ENCODE measurements around the gene TAF15.

TAF15 gene

GRCh38 chr17:35808962-35809854 is at the start of gene TAF15:
TAF15 (plus strand) TSS chr17:35809484; CDS start chr17:35809570, 86 bp downstream.
- peak; percentile 97 for DNase-seq

- DNase-seq = no peak
Measured at GRCh38 chr17:35760587-35760986, 48.7 kb upstream of the TAF15 start, which contains the start of gene C17orf50. C17orf50 (plus strand) TSS chr17:35760887; CDS start chr17:35760942, 55 bp downstream.

- no peak for DNase-seq
Measured at GRCh38 chr17:35761601-35762000, 47.7 kb upstream of the TAF15 start.

- no peak for DNase-seq
Measured at GRCh38 chr17:35763767-35764122, 45.5 kb upstream of the TAF15 start.

DNA sequence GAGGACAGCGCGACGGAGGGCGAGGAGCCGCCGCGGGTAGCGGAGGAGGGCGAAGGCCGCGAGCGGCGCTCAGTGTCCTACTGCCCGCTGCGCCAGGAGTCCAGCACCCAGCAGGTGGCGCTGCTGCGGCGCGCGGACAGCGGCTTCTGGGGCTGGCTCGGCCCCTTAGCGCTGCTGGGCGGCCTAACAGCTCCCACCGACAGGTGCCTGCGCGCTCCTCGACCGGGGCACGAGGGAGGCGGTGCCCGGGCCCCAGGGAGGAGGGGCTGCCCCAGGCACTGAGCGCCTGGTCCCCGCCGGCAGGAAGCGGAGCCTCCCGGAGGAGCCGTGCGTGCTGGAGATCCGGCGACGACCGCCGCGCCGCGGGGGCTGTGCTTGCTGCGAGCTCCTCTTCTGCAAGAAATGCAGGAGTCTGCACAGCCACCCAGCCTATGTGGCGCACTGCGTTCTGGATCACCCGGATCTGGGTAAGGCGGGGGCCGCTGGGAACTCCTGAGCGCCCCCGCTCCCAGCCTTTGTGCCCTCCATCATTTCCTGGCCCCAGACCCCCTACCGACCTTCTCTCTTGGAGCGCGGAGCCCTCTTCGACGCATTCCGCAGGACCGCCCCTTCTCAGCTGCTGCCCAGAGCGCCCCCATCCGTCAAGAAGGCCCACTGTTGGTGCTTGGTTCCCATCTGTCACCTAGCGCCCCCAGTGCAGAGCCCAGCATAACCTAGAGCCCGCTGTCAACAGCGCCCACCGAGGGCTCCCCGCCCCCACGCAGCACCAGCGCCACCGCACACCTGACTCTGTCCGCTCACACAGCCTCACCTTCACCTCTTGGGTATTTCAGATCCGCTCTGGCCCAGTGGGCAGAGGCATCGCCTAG is 44.9 kb upstream of the TAF15 start:
- DNase-seq = peak; percentile 90

DNA sequence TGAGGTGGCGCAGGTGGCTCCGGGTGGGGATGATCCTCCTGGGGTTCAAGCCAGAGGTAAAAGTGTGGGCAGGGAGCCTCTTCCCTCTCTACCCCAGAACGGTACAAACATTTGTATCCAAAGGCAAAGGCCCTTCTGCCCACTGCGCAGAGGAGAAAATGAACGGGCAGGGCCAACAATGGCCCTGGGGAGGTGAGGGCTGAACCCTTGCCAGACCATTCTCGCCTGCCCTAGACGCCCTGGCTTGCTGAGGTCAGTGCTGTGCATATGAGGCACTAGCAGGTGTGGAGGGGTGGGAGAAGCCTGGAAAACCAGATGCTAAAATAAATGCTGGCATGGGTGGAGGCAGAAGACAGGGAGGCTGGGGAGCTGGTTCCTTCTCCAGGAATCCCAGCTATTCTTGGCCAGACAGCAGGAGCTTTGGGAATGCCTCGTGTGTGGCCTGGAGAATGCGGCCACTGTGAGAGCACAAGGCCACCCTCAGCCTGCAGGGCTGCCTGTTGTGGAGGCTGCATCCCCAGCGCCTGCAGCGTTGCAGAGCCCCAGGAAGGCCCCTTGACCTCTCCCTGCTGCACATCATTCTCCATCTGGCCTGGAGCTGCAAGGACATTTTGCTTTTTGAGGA is 44.1 kb upstream of the TAF15 start:
- DNase-seq = no peak

DNA sequence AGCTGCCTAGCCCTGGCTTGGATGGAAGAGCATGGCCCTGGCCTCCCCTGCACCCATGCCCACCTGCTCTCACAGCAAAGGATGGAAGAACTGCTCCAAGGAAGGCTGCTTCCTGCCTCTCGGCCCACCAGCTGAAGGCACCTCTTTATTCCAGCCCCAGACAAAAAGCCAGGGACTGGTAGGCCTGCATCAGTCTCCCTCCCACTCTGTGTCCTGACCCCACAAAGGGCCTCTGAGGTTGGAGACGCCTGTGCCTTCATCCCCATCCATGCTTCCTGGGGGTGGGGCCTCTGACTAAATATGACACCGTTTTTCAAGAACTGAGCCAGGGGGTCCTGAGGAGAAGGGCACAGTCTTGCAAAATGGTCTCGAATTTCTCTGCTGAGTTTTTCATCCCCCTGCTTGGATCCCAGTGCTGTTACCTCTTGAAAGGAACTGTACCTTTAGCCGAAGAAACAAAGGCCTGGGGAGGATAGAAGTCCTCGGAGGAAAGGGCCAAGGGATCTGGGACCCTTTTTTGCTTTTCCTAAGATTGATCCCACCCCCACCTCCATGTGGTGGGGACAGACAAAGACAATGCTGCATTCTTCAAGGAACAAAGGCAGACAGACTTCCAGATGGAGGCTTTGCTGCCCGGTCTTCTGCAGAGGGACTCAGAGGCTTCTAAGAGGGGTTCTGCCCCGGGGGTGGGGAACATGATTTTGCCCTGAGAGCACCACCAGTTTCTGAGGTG is 43.4 kb upstream of the TAF15 start:
- DNase-seq = no peak

DNA sequence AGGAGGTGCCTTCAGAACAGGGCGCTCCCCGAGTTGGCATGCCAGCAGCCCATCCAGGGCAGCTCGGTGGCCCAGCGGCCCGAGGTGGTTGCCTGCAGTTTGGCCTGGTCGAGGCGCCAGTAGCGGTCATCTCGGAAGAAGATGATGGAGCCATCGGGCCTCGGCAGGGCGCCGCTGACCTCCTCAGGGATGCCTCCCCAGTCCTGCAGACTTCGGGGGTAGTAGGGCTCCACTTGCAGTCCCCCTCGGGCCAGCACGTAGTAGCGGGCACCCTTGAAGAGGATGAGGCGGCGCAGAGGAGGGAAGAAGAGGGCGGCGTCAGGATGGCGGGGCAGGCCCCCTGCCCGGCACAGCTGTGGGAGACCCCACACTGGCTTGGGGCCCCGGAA is 42.8 kb upstream of the TAF15 start:
- no peak for DNase-seq

GRCh38 chr17:35766903-35767510 is 42.3 kb upstream of the TAF15 start:
- DNase-seq = peak; percentile 46

DNA sequence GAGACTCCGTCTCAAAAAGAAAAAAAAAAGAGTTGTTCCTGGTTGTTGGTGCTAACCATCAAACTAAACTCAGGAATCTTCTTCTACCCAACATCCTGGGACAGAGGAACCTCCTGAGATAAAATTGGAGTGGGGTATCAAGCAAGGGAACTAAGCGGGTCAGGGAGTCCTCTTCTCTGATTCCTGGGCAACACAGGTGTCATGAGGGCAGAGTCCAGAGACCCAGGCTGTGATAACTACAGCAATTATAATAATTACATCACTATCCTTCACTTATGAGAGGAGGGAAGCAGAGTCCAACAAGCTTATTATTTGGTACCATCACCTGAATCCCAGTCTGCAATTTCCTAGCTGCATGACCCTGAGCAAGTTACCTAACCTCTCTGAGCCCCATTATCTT is 40.5 kb upstream of the TAF15 start:
- DNase-seq = no peak

GRCh38 chr17:35769895-35770486 is 39.3 kb upstream of the TAF15 start:
- no peak for DNase-seq

- no peak for DNase-seq
Measured at GRCh38 chr17:35773129-35773528, 36.2 kb upstream of the TAF15 start.

GRCh38 chr17:35773679-35774425 is 35.4 kb upstream of the TAF15 start:
- DNase-seq = no peak

DNA sequence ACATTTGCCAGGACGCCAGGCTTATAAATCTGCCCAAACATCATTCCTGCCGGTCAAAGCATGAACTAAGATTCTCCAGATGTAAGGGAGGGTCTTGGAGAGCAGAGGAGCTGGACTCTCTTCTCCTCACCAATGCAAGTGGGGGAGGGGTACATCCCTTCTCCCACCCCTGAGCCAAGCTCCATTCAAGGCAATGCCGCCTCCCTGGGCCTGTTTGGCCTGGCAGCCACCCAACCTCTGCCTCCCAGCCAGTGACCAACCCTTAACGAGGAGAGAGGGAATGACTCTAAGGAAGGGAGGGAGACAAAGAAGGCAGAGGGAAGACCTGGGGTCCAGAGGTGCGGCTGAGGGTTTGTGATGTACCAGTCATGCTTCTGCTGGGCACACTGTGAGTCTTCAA is 34.8 kb upstream of the TAF15 start:
- DNase-seq = no peak

GRCh38 chr17:35775039-35775438 is 34.2 kb upstream of the TAF15 start:
- no peak for DNase-seq

DNA sequence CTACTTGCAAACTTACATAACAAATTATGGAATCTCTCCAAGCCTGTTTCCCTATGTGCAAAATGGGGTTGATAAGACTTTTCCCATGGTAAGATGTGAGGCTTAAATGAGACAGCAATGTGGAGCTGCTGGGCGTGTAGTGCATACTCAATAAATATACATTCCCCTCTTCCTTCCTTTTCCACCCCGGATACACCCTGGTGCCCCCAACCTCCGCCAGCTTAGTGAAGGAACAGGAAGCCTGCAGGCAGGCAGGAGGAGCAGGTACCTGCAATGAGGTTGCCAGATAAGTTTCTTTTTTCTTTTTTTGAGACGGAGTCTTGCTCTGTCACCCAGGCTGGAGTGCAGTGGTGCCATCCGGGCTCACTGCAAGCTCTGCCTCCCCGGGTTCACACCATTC is 33.7 kb upstream of the TAF15 start:
- no peak for DNase-seq

DNA sequence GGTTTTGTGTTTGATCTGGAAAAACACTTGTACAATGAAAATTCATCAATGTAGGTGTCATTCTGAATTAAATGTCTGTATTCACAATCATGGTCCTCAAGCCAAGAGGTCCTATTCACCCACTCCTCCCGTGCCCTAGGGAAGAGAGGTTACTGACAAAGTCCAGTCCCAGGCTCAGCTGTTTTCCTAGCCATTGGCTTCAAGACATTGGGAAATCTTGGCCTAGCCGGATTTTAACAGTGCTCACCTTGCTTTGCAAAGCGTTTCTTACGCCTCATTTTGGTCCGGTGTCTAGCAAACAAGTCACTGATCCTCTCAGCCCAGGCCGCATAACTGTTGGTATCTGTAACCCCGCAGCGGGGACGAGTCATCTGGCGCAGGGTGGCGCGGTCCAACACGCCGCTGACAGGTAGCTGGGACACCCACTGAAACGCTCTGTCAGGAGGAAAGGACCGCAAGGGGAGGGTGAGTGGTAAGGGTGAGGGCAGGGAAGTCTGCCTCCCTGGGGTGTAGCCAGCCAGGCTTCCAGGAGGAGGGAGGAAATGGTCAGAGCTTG is 30.6 kb upstream of the TAF15 start:
- DNase-seq = no peak

- DNase-seq = no peak
Measured at GRCh38 chr17:35780950-35781349, 28.3 kb upstream of the TAF15 start.

GRCh38 chr17:35784895-35785294 is 24.4 kb upstream of the TAF15 start:
- DNase-seq = no peak

DNA sequence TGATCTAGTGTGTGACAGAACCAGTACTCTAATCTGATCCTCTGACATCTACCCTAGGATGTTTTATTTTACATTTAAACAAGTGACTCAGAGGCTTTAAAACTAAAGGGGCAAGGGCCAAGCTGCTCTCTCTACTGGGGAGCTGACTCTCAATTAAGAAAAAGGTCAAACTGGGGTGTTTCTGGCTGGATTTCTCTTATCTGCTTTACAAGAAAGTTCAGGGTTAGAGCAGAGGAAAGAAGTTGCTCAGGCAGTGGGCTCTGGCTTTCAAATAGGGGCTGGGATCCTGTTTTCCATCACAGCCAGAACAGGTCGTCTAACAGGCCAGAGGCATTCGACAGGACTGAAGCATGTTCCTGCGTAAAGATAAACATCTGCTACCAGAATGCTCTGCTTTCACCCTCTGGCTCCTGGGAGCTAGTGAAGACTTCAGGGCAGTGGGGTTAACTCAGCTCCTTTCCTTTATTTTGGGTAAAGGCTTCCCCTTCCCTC is 22.3 kb upstream of the TAF15 start:
- no peak for DNase-seq

Measured in CD4-positive, alpha-beta T cell treated with Interleukin-12 subunit alpha and Interleukin-12 subunit beta, for 1 hour (primary cell).